ENCODE results near the gene FHOD3. TPM values are rescaled to one million over a fixed set of nuclear protein-coding genes. Genes with fewer than 3 reads are reported as not detected.

The FHOD3 gene
- total and polyA plus RNA-seq, 2 experiments from 2014 or later, result 2.7 to 8.7 TPM

GRCh38 chr18:36543030-36543429, 245.5 kb downstream of the FHOD3 start:
- DNase-seq (ENCODE audit: low spot score), result no peak
- no peak overlapping the region for H3K27ac Mint-ChIP-seq
- H3K4me3 Mint-ChIP-seq, result no peak overlapping the region
- H3K36me3 Mint-ChIP-seq (ENCODE audit: low read depth), result no peaks in the 10 kb centered on the region
- no peak overlapping the region for H3K4me3 ChIP-seq
- no peak overlapping the region for H3K4me2 ChIP-seq
- H3K27me3 Mint-ChIP-seq (ENCODE audit: insufficient read depth, low read depth, poor library complexity), result peaks cover 2% of the 10 kb centered on the region
- TF ChIP-seq POLR2AphosphoS5 (IDR thresholded peaks at IDR 0.05; ENCODE audit: low read depth), result no peak
- no peak for TF ChIP-seq ZNF331 (CRISPR knock-in tag; IDR thresholded peaks at IDR 0.05; ENCODE audit: low read depth)
- TF ChIP-seq, protein P1, sequence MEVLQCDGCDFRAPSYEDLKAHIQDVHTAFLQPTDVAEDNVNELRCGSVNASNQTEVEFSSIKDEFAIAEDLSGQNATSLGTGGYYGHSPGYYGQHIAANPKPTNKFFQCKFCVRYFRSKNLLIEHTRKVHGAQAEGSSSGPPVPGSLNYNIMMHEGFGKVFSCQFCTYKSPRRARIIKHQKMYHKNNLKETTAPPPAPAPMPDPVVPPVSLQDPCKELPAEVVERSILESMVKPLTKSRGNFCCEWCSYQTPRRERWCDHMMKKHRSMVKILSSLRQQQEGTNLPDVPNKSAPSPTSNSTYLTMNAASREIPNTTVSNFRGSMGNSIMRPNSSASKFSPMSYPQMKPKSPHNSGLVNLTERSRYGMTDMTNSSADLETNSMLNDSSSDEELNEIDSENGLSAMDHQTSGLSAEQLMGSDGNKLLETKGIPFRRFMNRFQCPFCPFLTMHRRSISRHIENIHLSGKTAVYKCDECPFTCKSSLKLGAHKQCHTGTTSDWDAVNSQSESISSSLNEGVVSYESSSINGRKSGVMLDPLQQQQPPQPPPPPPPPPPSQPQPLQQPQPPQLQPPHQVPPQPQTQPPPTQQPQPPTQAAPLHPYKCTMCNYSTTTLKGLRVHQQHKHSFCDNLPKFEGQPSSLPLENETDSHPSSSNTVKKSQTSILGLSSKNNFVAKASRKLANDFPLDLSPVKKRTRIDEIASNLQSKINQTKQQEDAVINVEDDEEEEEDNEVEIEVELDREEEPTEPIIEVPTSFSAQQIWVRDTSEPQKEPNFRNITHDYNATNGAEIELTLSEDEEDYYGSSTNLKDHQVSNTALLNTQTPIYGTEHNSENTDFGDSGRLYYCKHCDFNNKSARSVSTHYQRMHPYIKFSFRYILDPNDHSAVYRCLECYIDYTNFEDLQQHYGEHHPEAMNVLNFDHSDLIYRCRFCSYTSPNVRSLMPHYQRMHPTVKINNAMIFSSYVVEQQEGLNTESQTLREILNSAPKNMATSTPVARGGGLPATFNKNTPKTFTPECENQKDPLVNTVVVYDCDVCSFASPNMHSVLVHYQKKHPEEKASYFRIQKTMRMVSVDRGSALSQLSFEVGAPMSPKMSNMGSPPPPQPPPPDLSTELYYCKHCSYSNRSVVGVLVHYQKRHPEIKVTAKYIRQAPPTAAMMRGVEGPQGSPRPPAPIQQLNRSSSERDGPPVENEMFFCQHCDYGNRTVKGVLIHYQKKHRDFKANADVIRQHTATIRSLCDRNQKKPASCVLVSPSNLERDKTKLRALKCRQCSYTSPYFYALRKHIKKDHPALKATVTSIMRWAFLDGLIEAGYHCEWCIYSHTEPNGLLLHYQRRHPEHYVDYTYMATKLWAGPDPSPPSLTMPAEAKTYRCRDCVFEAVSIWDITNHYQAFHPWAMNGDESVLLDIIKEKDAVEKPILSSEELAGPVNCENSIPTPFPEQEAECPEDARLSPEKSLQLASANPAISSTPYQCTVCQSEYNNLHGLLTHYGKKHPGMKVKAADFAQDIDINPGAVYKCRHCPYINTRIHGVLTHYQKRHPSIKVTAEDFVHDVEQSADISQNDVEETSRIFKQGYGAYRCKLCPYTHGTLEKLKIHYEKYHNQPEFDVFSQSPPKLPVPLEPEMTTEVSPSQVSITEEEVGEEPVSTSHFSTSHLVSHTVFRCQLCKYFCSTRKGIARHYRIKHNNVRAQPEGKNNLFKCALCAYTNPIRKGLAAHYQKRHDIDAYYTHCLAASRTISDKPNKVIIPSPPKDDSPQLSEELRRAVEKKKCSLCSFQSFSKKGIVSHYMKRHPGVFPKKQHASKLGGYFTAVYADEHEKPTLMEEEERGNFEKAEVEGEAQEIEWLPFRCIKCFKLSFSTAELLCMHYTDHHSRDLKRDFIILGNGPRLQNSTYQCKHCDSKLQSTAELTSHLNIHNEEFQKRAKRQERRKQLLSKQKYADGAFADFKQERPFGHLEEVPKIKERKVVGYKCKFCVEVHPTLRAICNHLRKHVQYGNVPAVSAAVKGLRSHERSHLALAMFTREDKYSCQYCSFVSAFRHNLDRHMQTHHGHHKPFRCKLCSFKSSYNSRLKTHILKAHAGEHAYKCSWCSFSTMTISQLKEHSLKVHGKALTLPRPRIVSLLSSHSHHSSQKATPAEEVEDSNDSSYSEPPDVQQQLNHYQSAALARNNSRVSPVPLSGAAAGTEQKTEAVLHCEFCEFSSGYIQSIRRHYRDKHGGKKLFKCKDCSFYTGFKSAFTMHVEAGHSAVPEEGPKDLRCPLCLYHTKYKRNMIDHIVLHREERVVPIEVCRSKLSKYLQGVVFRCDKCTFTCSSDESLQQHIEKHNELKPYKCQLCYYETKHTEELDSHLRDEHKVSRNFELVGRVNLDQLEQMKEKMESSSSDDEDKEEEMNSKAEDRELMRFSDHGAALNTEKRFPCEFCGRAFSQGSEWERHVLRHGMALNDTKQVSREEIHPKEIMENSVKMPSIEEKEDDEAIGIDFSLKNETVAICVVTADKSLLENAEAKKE (CRISPR knock-in tag; IDR thresholded peaks at IDR 0.05), result no peak
- no peak for TF ChIP-seq REST (IDR thresholded peaks at IDR 0.05; ENCODE audit: unreplicated experiment)
- TF ChIP-seq CREB1 (CRISPR knock-in tag; IDR thresholded peaks at IDR 0.05; ENCODE audit: low read depth), result no peak
- no peak for TF ChIP-seq EZH2 (IDR thresholded peaks at IDR 0.05; ENCODE audit: low read depth, unreplicated experiment)
- no peak for TF ChIP-seq ETS1 (IDR thresholded peaks at IDR 0.05)
- no peak for TF ChIP-seq EZH2phosphoT487 (IDR thresholded peaks at IDR 0.05; ENCODE audit: unreplicated experiment)
- no peak for TF ChIP-seq STAT1 (IDR thresholded peaks at IDR 0.05; ENCODE audit: unreplicated experiment)
- no peak for TF ChIP-seq NANOG (IDR thresholded peaks at IDR 0.05; ENCODE audit: borderline replicate concordance)
- TF ChIP-seq JUNB (IDR thresholded peaks at IDR 0.05; ENCODE audit: unreplicated experiment), result no peak
- TF ChIP-seq, protein P2, sequence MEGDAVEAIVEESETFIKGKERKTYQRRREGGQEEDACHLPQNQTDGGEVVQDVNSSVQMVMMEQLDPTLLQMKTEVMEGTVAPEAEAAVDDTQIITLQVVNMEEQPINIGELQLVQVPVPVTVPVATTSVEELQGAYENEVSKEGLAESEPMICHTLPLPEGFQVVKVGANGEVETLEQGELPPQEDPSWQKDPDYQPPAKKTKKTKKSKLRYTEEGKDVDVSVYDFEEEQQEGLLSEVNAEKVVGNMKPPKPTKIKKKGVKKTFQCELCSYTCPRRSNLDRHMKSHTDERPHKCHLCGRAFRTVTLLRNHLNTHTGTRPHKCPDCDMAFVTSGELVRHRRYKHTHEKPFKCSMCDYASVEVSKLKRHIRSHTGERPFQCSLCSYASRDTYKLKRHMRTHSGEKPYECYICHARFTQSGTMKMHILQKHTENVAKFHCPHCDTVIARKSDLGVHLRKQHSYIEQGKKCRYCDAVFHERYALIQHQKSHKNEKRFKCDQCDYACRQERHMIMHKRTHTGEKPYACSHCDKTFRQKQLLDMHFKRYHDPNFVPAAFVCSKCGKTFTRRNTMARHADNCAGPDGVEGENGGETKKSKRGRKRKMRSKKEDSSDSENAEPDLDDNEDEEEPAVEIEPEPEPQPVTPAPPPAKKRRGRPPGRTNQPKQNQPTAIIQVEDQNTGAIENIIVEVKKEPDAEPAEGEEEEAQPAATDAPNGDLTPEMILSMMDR (conservative IDR thresholded peaks at IDR 0.05; ENCODE audit: low read depth in 2 of 2), result no peak
- TF ChIP-seq ZNF114 (CRISPR knock-in tag; IDR thresholded peaks at IDR 0.05), result no peak
- peaks cover 7% of the 10 kb centered on the region; the same call in 2 of the 3 replicates for H3K4me1 Mint-ChIP-seq
- H2AFZ ChIP-seq, result no peak overlapping the region
- no peaks in the 10 kb centered on the region for H3K36me3 ChIP-seq (ENCODE audit: insufficient read depth)
- no peaks in the 10 kb centered on the region for H4K20me1 ChIP-seq (replicated peaks; ENCODE audit: insufficient read depth)
- H3F3A ChIP-seq (replicated peaks; ENCODE audit: low read depth), result no peaks in the 10 kb centered on the region
- no peaks in the 10 kb centered on the region for H3K4me1 ChIP-seq (ENCODE audit: insufficient read depth)
- no peak for ATAC-seq
- H3K27me3 ChIP-seq (ENCODE audit: insufficient read depth), result no peaks in the 10 kb centered on the region
- no peaks in the 10 kb centered on the region; the same call in none of the 2 replicates for H3K9me2 ChIP-seq (ENCODE audit: insufficient read depth)
- H3K9me3 Mint-ChIP-seq, result no peaks in the 10 kb centered on the region
- H3K79me2 ChIP-seq (replicated peaks; ENCODE audit: insufficient read depth), result no peaks in the 10 kb centered on the region
- no peak overlapping the region for H3K27ac ChIP-seq (ENCODE audit: low read depth)
